ENCODE results near the gene CLCN3. TPM values are rescaled to one million over a fixed set of nuclear protein-coding genes. Genes with fewer than 3 reads are reported as not detected.
"Not testable (repeated sequence)": the region's sequence is repeated elsewhere in the genome, so short reads cannot be mapped to it uniquely, and the experiment has no call there.

Gene CLCN3
- total RNA-seq (10 to 100 TPM; 24.9 to 41.4 (median 33.6) TPM), polyA plus RNA-seq (10 to 100 TPM in 1 of 2 donors, 1 to 10 TPM in 1; 9.1 to 16.7 TPM)

- peak within 1 kb of the TSS; percentile 85 to 98 (median 97) for H3K27ac ChIP-seq
- ATAC-seq (peak; percentile 95 to 98 (median 96)), FAIRE-seq (peak; percentile 54), DNase-seq (peak; percentile 98 to 99 (median 98))
- H3K9me3 ChIP-seq, result no peaks in the 10 kb centered on the region
- H3K4me1 ChIP-seq, result peaks cover 5 to 10% (median 8%) of the 10 kb centered on the region in 3 donors
- intact Hi-C loops (cut with DNase I), result loop anchor here in 1 of 3 donors (10.0 kb wide), 1 partner anchor 425 kb away; no protein-coding TSS in a partner anchor
- no peaks in the 10 kb centered on the region for H3K36me3 ChIP-seq
- peak within 1 kb of the TSS; percentile 47 to 56 (median 51) for H3K4me3 ChIP-seq
- 0% methylated on average over 56 to 67 of the region's 67 CpGs for WGBS, 2 donors
- TF ChIP-seq, protein P1, sequence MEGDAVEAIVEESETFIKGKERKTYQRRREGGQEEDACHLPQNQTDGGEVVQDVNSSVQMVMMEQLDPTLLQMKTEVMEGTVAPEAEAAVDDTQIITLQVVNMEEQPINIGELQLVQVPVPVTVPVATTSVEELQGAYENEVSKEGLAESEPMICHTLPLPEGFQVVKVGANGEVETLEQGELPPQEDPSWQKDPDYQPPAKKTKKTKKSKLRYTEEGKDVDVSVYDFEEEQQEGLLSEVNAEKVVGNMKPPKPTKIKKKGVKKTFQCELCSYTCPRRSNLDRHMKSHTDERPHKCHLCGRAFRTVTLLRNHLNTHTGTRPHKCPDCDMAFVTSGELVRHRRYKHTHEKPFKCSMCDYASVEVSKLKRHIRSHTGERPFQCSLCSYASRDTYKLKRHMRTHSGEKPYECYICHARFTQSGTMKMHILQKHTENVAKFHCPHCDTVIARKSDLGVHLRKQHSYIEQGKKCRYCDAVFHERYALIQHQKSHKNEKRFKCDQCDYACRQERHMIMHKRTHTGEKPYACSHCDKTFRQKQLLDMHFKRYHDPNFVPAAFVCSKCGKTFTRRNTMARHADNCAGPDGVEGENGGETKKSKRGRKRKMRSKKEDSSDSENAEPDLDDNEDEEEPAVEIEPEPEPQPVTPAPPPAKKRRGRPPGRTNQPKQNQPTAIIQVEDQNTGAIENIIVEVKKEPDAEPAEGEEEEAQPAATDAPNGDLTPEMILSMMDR (IDR thresholded peaks at IDR 0.05), result no peak
- H3K27me3 ChIP-seq, result no peaks in the 10 kb centered on the region
Observed at GRCh38 chr4:169619958-169620879, at the start of gene CLCN3. TSS of gene CLCN3 (plus strand) at chr4:169620578. CDS start at chr4:169635929, 15,351 bp downstream.

- DNase-seq; ATAC-seq; H3K4me1 ChIP-seq; H3K27ac ChIP-seq; H3K9me3 ChIP-seq; H3K36me3 ChIP-seq; H3K4me3 ChIP-seq; H3K27me3 ChIP-seq; FAIRE-seq; intact Hi-C loops (cut with DNase I): not testable (repeated sequence)
- 97 to 100% methylated on average over 1 of the region's 3 CpGs for WGBS, 2 donors
Observed at GRCh38 chr4:169571012-169571411, 49.4 kb upstream of the CLCN3 start.

DNA sequence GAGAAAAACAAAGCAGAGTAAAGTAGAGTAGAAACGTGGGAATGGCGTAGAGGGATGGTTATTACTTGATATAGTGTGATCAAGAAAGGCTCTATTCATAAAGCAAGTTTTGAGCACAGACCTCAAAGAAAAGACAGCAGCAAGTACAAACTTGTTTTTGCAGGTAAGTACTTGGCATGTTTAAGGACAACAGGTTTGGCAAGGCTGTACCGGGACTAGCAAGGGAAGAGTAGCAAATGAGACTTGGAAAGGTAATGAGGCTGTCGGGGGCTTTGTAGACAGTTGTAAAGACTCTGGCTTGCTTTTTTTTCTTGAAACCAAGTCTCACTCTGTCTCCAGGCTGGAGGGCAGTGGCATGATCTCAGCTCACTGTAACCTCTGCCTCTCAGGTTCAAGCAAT, 48.9 kb upstream of the CLCN3 start:
- 93 to 96% methylated on average over 4 of the region's 4 CpGs for WGBS, 2 donors
- DNase-seq, result no peak
- no peak for FAIRE-seq
- TF ChIP-seq, protein P1 (IDR thresholded peaks at IDR 0.05), result no peak
- no peak overlapping the region for H3K27ac ChIP-seq
- intact Hi-C loops (cut with DNase I), result no loop called here
- no peaks in the 10 kb centered on the region for H3K4me1 ChIP-seq
- no peak overlapping the region for H3K4me3 ChIP-seq
- no peaks in the 10 kb centered on the region for H3K36me3 ChIP-seq
- no peaks in the 10 kb centered on the region for H3K27me3 ChIP-seq
- no peaks in the 10 kb centered on the region for H3K9me3 ChIP-seq
- ATAC-seq, result no peak

DNA sequence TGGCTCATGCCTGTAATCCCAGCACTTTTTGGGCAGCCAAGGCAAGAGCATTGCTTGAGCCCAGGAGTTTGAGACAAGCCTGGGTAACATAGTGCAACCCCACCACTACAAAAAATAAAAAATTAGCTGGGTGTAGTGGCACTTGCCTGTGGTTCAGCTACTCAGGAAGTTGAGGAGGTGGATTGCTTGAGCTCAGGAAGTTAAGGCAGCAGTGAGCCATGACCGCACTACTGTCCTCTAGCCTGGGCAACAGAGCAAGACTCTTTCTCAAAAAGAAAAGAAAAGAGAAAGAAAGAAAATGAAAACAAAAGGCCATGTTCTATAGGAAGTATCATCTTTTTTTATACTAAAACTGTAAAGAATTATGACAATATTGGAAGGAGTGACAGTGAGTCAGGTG, 46.5 kb upstream of the CLCN3 start:
- TF ChIP-seq, protein P1 (IDR thresholded peaks at IDR 0.05), result no peak
- DNase-seq (no peak), ATAC-seq (no peak), FAIRE-seq (no peak)
- no peaks in the 10 kb centered on the region for H3K36me3 ChIP-seq
- H3K9me3 ChIP-seq, result no peaks in the 10 kb centered on the region
- H3K4me3 ChIP-seq, result no peak overlapping the region
- H3K4me1 ChIP-seq, result no peaks in the 10 kb centered on the region
- no peaks in the 10 kb centered on the region for H3K27me3 ChIP-seq
- H3K27ac ChIP-seq, result no peak overlapping the region
- 100% methylated on average over 1 of the region's 1 CpG for WGBS, 2 donors
- intact Hi-C loops (cut with DNase I), result no loop called here

GRCh38 chr4:169582203-169582602, 38.2 kb upstream of the CLCN3 start:
- intact Hi-C loops (cut with DNase I), result no loop called here
- no peak for ATAC-seq
- WGBS, 2 donors, result 78 to 84% methylated on average over 2 of the region's 2 CpGs
- H3K9me3 ChIP-seq, result no peaks in the 10 kb centered on the region
- H3K27ac ChIP-seq, result no peak overlapping the region
- DNase-seq, result no peak
- no peaks in the 10 kb centered on the region for H3K27me3 ChIP-seq
- no peaks in the 10 kb centered on the region for H3K4me1 ChIP-seq
- no peaks in the 10 kb centered on the region for H3K36me3 ChIP-seq
- TF ChIP-seq, protein P1 (IDR thresholded peaks at IDR 0.05), result no peak
- no peak overlapping the region for H3K4me3 ChIP-seq
- FAIRE-seq, result no peak
